Left renal cortex interstitium (tissue), 4 donors: ENCODE data around the gene SPINK9. TPM values are rescaled to one million over a fixed set of nuclear protein-coding genes. Genes with fewer than 3 reads are reported as not detected.
"Not testable (repeated sequence)": the region's sequence is repeated elsewhere in the genome, so short reads cannot be mapped to it uniquely, and the experiment has no call there.

Experiments
- DNase-seq, 4 donors: peaks; one replicate each; pipeline ENCODE4 v3.0.0-alpha.2; 2013; ENCODE audit warnings: low read depth in 4 of 4, low spot score in 2 of 4, missing footprints in 1 of 4
- polyA plus RNA-seq, 4 donors: library from polyadenylated mRNA; unstranded; fragments of 120-200 nt; gene quantifications; one replicate each; pipeline ENCODE4 v1.2.1, GENCODE V29; 2013; ENCODE audit not compliant: insufficient read length in 4 of 4

The SPINK9 gene
- under 1 TPM in 2 of 4 donors, not detected in 2; 0.34 to 0.36 TPM for polyA plus RNA-seq

DNA sequence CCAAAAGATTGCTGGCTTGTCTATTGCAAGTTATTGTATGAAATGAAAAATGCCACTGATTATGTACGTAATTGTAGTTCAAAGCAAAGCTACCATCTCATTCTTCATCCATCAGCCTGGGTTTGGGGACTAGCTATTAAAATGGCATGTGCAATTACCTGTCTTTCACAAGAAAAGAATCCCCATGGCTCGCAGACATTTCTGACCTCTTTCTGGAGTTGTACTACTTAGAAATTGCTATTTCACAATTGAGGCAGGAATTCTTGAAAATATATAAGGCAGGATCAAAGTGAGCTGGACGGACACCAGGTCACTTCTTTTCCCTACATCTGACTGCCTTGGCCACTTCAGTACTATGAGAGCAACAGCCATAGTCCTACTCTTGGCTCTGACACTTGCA, at the start of gene SPINK9:
TSS of gene SPINK9 (plus strand) at position 301 of the 400 bp plus-strand sequence. CDS start at position 356, 55 bp downstream.
- DNase-seq, result no peak

GRCh38 chr5:148290271-148291195, 44.8 kb upstream of the SPINK9 start:
- no peak for DNase-seq

- no peak for DNase-seq
These were observed 37.6 kb upstream of the SPINK9 start for GRCh38 chr5:148297731-148298130.

DNA sequence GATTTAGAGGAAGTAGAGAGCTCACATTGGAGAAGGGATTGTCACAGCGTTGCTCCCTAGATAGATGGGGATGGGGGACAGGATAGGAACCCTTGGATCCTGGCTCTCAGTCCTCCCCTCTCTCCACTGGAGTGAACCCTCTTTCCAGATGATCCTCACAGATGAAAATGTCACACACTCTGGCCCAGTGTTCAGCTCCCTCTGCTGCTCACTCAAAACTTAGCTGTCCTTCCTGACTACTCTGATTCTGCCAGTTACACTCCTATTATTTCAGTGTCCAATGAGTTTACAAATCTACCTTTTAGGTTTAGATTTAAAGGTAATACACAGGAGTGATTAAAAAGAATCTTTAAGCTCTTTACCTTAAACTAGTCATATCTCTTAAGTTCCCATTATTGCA, 28.9 kb upstream of the SPINK9 start:
- no peak for DNase-seq

GRCh38 chr5:148309019-148309418, 26.3 kb upstream of the SPINK9 start:
- DNase-seq, result no peak

DNA sequence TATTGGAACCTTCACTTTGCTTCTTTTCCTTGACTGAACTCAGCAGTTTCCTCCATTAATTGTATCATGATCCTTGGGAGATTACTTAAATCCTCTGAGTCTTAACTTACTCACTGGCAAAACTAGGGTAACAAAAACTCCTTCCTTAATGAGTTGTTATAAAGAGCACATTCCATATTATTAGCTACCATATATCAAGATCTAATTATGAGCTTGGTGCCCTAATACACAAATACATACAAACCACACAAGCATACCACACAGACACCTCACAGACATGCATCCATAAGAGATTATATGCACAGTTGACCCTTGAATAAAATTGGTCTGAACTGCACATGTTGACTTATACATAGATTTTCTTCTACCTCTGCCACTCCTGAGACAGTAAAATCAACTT, 25.6 kb upstream of the SPINK9 start:
- no peak for DNase-seq

GRCh38 chr5:148311484-148311883, 23.9 kb upstream of the SPINK9 start:
- DNase-seq, result no peak

GRCh38 chr5:148312153-148312552, 23.2 kb upstream of the SPINK9 start, which contains the start of gene SPINK7:
Gene SPINK7 (plus strand): TSS chr5:148312423. CDS start chr5:148312484, 61 bp downstream.
- DNase-seq, result no peak

- DNase-seq, result no peak
These were observed 21.2 kb upstream of the SPINK9 start for GRCh38 chr5:148314187-148314586.

DNA sequence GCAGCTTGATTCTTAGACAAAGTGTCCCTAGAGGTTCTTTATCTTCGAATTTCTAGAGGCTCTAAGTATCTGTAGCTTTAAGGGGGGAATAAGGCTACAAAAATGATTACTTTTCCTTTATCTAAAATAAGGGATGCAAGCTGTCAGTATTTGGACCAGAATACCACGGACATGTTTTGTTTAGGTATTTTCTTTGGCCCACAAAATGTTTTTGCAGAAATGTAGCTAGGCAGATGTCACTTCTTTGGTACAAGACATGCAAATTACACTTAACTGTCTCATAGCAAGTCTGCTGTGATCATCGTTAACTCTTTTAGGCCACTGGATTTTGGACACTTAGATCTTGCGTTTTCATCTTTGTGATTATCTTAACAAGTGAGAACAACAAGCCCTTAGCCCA, 20.6 kb upstream of the SPINK9 start:
- DNase-seq, result no peak

- DNase-seq, result not testable (repeated sequence)
These were observed 15.1 kb upstream of the SPINK9 start for GRCh38 chr5:148320011-148320963.

DNA sequence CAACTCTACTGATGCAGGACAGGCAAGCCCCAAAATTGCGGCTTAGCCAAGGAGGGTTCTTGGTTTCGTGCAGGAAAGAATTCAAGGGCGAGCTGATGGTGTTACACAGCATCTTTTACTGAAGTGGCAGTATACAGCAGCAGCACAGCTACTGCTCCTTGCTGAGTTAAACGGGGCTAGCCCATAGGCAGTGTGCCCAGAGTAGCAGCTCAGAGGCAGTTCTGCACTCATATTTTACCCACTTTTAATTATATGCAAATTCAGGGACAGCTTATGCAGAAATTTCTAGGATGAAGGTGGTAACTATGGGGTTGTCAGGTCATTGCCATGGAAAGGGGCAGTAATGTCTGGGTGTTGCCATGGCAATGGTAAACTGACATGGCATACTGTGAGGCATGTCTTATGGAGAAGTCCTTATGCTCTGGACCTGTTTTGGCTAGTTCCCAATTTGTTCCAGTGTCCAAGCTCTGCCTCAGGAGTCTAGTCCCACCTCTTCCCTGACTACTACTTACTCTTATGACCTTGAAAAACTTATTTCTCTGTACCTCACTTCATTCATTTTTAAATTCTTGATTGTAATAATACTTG, 2.0 kb upstream of the SPINK9 start:
- DNase-seq, result no peak

DNA sequence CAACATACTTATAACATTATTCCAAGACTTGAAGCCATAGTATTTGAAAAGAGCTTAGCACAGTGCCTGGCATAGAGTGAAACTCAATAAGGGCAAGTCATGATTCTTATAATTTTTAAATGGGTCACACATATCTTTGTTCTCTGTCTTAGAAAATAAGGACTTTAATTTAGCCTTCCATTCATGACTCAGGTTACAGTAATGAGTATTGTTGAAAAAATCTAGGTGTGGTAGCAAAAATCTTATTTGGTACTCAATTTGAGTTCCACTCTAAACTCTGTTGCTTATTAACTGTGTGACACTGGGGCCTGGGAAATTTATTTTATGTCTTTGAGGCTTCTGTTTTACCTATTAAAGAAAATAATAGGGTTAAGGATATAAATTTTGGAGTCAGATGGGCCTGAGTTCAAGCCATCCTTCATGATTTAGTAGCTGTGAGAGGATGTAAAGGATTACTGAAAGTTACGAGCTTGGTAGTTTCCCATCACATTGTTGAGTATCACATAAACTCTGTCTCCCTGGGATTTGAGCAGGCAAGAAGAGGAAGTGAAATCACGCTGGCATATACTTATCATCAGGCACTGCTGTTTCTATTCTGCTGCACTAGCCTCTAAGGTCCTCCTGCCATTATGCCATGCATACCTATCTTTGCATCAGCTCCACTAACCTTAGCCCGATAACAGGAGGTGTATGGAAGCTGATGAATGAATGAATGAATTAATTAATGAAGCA, 1.5 kb downstream of the SPINK9 start:
- no peak for DNase-seq

DNA sequence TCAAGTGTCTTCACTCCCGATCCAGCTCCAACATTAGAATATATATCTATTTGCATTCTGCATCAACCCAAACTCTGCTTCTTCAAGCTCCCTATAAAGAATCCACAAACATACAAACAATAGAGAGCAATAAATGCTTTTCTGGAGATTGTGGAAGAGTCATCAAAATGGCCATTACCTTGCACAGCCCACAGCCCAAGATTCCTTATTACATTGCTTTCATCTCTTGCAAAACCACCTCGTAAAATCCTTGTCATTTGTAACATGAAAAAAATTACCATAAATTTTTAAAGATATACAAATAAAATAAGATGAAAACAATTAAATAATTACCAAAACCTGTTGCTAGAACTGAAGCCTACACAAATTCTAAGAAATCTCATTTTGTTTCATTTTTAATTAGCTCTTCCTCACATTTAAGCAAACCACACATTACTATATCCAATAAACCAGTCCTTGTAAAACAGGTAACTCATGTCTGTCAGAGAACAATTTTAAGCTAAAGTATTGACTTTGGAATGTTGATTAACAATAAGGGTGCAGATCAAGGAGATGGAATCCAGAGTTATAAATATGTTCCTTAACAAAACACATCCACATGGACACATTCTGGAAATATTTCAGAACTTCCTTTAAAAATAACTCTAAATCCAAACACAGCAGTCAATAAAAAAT, 7.1 kb downstream of the SPINK9 start:
- no peak for DNase-seq

GRCh38 chr5:148343046-148343407, 7.7 kb downstream of the SPINK9 start:
- DNase-seq, result no peak

DNA sequence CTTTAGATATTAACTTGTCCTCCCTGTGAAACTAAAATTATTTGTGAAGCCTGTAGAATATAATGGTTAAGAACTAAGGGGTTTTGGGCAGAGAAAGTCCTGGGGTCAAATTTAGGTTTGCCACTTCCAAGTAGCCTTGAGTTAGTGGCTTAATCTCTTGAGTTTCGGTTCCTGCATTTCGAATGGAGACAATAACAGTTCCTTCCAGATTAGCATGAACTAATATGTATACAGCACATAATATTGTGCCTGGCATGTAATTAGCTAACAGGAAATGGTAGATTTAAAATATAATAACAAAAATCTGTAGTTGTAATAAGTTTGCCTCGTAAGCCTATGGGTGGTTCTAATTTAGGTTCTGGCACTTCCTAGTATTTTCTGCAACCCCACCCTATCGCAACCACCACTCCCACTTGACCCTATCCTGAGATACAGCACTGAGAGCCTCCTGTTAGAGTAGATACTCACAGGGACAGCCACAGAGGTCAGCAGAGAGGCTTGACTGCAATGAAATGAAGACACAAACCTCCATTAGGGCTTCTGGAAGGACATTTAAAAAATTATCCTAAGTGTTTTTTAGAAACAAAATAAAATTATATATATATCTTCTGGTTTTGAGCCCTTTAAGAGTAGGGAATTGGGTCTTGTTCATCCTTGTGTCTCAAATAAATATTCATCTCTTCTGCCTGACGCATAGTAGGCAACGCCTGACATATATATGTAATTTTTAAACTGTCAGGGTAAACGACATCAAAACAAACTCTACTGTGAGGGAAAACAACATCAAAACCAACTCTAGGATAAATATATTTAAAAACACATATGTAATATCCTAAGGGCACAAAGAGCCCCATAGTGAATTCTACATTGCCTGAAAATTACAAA, 8.5 kb downstream of the SPINK9 start:
- no peak for DNase-seq

GRCh38 chr5:148347706-148348105, 12.3 kb downstream of the SPINK9 start:
- DNase-seq, result no peak

DNA sequence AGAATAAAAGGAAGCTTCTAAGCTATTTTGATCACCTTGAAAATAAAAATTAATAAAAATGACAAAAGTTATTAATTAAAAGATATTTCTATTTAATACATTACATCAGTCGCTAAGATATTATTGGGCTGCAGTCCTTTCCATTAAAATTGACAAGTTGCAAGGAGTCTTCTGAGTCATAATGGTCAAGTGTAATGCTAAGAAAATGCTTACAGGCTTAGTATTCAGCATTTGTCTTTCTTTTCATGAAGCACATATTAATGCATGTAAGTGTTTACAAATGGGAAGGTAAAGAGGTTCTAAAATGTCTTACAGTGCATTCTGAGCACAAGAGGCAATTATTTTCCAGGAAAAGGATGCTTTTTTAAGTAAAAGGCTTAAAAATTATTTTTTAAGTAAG, 17.3 kb downstream of the SPINK9 start:
- DNase-seq, result no peak

DNA sequence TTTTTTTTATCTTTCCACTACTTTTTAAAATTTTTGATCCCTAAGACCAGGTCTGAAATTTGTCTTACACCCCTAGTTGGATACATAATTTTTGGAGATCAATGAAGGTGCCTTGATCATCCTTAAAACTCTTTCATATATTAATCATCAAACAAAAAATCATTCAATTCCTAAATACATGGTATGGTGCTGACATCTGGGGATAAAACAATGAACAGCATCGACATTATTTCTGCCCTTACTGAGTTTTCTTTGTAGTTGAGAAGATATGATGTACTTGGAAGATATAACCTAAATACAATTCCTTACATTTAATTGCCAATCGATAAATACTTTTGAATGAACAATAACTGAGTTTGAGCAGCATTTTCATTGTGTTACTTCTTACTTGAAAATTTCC, 18.3 kb downstream of the SPINK9 start:
- DNase-seq, result no peak
